Muscle of leg (tissue), 11 donors: ENCODE data around the gene FGFRL1. TPM values are rescaled to one million over a fixed set of nuclear protein-coding genes. Genes with fewer than 3 reads are reported as not detected.

Experiments
- DNase-seq: peaks from one replicate; pipeline ENCODE4 v3.0.0; 2013
- H3K27ac ChIP-seq: one replicate; pipeline ENCODE4 v1.5.1; 2013; ENCODE audit warnings: mild to moderate bottlenecking, low read length, control low read depth
- H3K27me3 ChIP-seq: one replicate; pipeline ENCODE4 v1.6.1; 2013; ENCODE audit warnings: low read length; ENCODE audit not compliant: control insufficient read depth, insufficient read depth
- H3K36me3 ChIP-seq: one replicate; pipeline ENCODE4 v1.6.1; 2013; ENCODE audit warnings: low read length; ENCODE audit not compliant: control insufficient read depth, insufficient read depth
- H3K4me1 ChIP-seq: one replicate; pipeline ENCODE4 v1.6.1; 2013; ENCODE audit warnings: low read length; ENCODE audit not compliant: control insufficient read depth, insufficient read depth
- H3K4me3 ChIP-seq: one replicate; pipeline ENCODE4 v1.5.1; 2013; ENCODE audit warnings: low read length, control low read depth
- H3K9me3 ChIP-seq: replicated peaks from 2 replicates; pipeline ENCODE4 v1.6.1; 2013; ENCODE audit warnings: low read depth, low read length; ENCODE audit not compliant: control insufficient read depth
- WGBS: methylation state at CpG from one replicate; pipeline ENCODE4 v1.1.5; 2013; ENCODE audit warnings: missing lambda C conversion rate; ENCODE audit not compliant: insufficient coverage; 5-methylcytosine and 5-hydroxymethylcytosine counted together
- polyA plus RNA-seq, 8 donors: library from polyadenylated mRNA; unstranded; fragments of 120-200 nt; gene quantifications; one replicate each; pipeline versions ENCODE4 v1.2.1 to v1.2.3, GENCODE V29; 2013; ENCODE audit warnings: inconsistent platforms in 1 of 8, low replicate concordance in 1 of 8; ENCODE audit not compliant: insufficient read length in 8 of 8, insufficient read depth in 1 of 8
- total RNA-seq: library from RNA; stranded (reverse); fragments of 120-200 nt; gene quantifications from one replicate; pipeline ENCODE4 v1.2.4, GENCODE V29; 2013

Gene FGFRL1
- total and polyA plus RNA-seq, 9 donors: 90.4 to 203 (median 170) TPM

- H3K27ac ChIP-seq: peak within 1 kb of the TSS; percentile 31
- peak; percentile 85 for DNase-seq
- H3K4me1 ChIP-seq: peaks cover 19% of the 10 kb centered on the region
- 1% methylated on average over 69 of the region's 69 CpGs for WGBS
- peak within 1 kb of the TSS; percentile 64 for H3K4me3 ChIP-seq
- peaks cover 10% of the 10 kb centered on the region for H3K36me3 ChIP-seq
- H3K9me3 ChIP-seq: no peaks in the 10 kb centered on the region
- no peaks in the 10 kb centered on the region for H3K27me3 ChIP-seq
Observed at GRCh38 chr4:986879-987623, 24.4 kb upstream of the FGFRL1 start, which contains the start of gene IDUA. TSS of gene IDUA (plus strand) at chr4:987044. CDS start at chr4:987085, 41 bp downstream.

GRCh38 chr4:987624-988513 is 23.6 kb upstream of the FGFRL1 start:
- Histone ChIP-seq H3K9me3 (no peaks in the 10 kb centered on the region), H3K4me1 (peaks cover 25% of the 10 kb centered on the region), H3K4me3 (peak overlapping the region; percentile 64), H3K36me3 (peaks cover 10% of the 10 kb centered on the region), H3K27me3 (no peaks in the 10 kb centered on the region), H3K27ac (no peak overlapping the region)
- 63% methylated on average over 35 of the region's 37 CpGs for WGBS
- no peak for DNase-seq

GRCh38 chr4:988726-989721 is 22.4 kb upstream of the FGFRL1 start:
- H3K4me3 ChIP-seq: no peak overlapping the region
- H3K27ac ChIP-seq: no peak overlapping the region
- no peak for DNase-seq
- WGBS: 83% methylated on average over 66 of the region's 69 CpGs
- no peaks in the 10 kb centered on the region for H3K9me3 ChIP-seq
- no peaks in the 10 kb centered on the region for H3K27me3 ChIP-seq
- peaks cover 25% of the 10 kb centered on the region for H3K4me1 ChIP-seq
- H3K36me3 ChIP-seq: peaks cover 10% of the 10 kb centered on the region

- DNase-seq: no peak
- Histone ChIP-seq H3K9me3 (no peaks in the 10 kb centered on the region), H3K27me3 (no peaks in the 10 kb centered on the region), H3K4me3 (no peak overlapping the region), H3K36me3 (peaks cover 10% of the 10 kb centered on the region), H3K4me1 (peaks cover 24% of the 10 kb centered on the region), H3K27ac (no peak overlapping the region)
- 91% methylated on average over 58 of the region's 58 CpGs for WGBS
Observed at GRCh38 chr4:989722-990471, 21.5 kb upstream of the FGFRL1 start.

- WGBS: 90% methylated on average over 24 of the region's 26 CpGs
- no peak for DNase-seq
Observed at GRCh38 chr4:990746-991367, 20.6 kb upstream of the FGFRL1 start.

GRCh38 chr4:991451-992296 is 19.8 kb upstream of the FGFRL1 start:
- DNase-seq: no peak
- Histone ChIP-seq H3K9me3 (no peaks in the 10 kb centered on the region), H3K27me3 (peaks cover 14% of the 10 kb centered on the region), H3K4me3 (no peak overlapping the region), H3K4me1 (peaks cover 17% of the 10 kb centered on the region), H3K27ac (no peak overlapping the region), H3K36me3 (peaks cover 10% of the 10 kb centered on the region)
- WGBS: 89% methylated on average over 50 of the region's 50 CpGs

More at GRCh38 chr4:990746-991367, 20.6 kb upstream of the FGFRL1 start:
- Histone ChIP-seq H3K4me1 (peaks cover 18% of the 10 kb centered on the region), H3K4me3 (no peak overlapping the region), H3K36me3 (peaks cover 10% of the 10 kb centered on the region), H3K27ac (no peak overlapping the region), H3K9me3 (no peaks in the 10 kb centered on the region), H3K27me3 (peaks cover 6% of the 10 kb centered on the region)

GRCh38 chr4:992297-993110 is 18.9 kb upstream of the FGFRL1 start:
- 39% methylated on average over 21 of the region's 25 CpGs for WGBS
- DNase-seq: no peak
- no peak overlapping the region for H3K4me3 ChIP-seq
- peaks cover 19% of the 10 kb centered on the region for H3K27me3 ChIP-seq
- peaks cover 10% of the 10 kb centered on the region for H3K36me3 ChIP-seq
- no peak overlapping the region for H3K27ac ChIP-seq
- H3K9me3 ChIP-seq: no peaks in the 10 kb centered on the region
- peaks cover 14% of the 10 kb centered on the region for H3K4me1 ChIP-seq
